Type B pancreatic cell (in vitro differentiated cells): ENCODE results near the gene ACTR5. TPM values are rescaled to one million over a fixed set of nuclear protein-coding genes. Genes with fewer than 3 reads are reported as not detected.

Experiments
- DNase-seq: peaks from one replicate; pipeline ENCODE4 v3.0.0; 2021; ENCODE audit warnings: mixed read lengths; ENCODE audit not compliant: unreplicated experiment; ENCODE audit errors: extremely low spot score
- H3K27ac Mint-ChIP-seq: 2 replicates; pipeline ENCODE4 v1.8.0; 2021; ENCODE audit warnings: mild to moderate bottlenecking, mixed read lengths
- H3K27me3 Mint-ChIP-seq: 2 replicates; pipeline ENCODE4 v1.8.0; 2021; ENCODE audit warnings: mixed read lengths
- H3K36me3 Mint-ChIP-seq: 2 replicates; pipeline ENCODE4 v1.8.0; 2021; ENCODE audit warnings: mixed read lengths
- H3K4me1 Mint-ChIP-seq: one replicate; pipeline ENCODE4 v1.8.0; 2021; ENCODE audit warnings: mixed read lengths; ENCODE audit not compliant: unreplicated experiment
- H3K4me3 Mint-ChIP-seq: 2 replicates; pipeline ENCODE4 v1.8.0; 2021; ENCODE audit warnings: mild to moderate bottlenecking, mixed read lengths
- H3K9me3 Mint-ChIP-seq: 2 replicates; pipeline ENCODE4 v1.8.0; 2021; ENCODE audit warnings: mixed read lengths
- total RNA-seq: library from RNA; stranded (reverse); gene quantifications from 2 replicates; pipeline ENCODE4 v1.2.1, GENCODE V29; 2021; ENCODE audit warnings: low replicate concordance
- TF ChIP-seq, protein P1 (sequence below): fragments of 200-600 bp; sonication (generic); conservative IDR thresholded peaks from 2 replicates; pipeline ENCODE4 v1.5.0; 2021; ENCODE audit warnings: antibody characterized with exemption, mild to moderate bottlenecking

The ACTR5 gene
- total RNA-seq, 1 donor from 2014 or later: 9.1 TPM

DNA sequence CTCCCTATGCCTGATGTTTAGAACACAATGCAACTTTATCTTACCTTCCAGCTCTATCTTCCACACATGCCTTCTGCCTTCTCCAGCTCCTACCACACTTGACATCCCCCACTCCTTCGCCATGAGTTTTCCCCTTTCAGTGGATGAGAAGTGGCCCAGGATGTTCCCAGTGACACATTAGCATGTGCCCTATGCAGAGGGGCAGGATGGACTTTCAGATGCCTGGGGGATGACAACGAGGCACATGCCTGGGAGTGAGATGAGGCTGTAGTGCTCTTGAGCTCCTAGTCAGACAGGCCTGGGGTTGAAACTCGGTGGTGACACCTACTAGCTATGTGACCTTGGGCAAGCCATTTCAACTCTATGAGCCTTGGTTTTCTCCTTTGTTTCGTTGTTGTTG, 44.1 kb upstream of the ACTR5 start:
- TF ChIP-seq, protein P1, sequence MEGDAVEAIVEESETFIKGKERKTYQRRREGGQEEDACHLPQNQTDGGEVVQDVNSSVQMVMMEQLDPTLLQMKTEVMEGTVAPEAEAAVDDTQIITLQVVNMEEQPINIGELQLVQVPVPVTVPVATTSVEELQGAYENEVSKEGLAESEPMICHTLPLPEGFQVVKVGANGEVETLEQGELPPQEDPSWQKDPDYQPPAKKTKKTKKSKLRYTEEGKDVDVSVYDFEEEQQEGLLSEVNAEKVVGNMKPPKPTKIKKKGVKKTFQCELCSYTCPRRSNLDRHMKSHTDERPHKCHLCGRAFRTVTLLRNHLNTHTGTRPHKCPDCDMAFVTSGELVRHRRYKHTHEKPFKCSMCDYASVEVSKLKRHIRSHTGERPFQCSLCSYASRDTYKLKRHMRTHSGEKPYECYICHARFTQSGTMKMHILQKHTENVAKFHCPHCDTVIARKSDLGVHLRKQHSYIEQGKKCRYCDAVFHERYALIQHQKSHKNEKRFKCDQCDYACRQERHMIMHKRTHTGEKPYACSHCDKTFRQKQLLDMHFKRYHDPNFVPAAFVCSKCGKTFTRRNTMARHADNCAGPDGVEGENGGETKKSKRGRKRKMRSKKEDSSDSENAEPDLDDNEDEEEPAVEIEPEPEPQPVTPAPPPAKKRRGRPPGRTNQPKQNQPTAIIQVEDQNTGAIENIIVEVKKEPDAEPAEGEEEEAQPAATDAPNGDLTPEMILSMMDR: no peak
- no peaks in the 10 kb centered on the region for H3K36me3 Mint-ChIP-seq
- H3K4me1 Mint-ChIP-seq: no peaks in the 10 kb centered on the region
- no peak overlapping the region for H3K27ac Mint-ChIP-seq
- no peak overlapping the region for H3K4me3 Mint-ChIP-seq
- H3K9me3 Mint-ChIP-seq: no peaks in the 10 kb centered on the region
- DNase-seq: no peak
- peaks cover 63% of the 10 kb centered on the region for H3K27me3 Mint-ChIP-seq

DNA sequence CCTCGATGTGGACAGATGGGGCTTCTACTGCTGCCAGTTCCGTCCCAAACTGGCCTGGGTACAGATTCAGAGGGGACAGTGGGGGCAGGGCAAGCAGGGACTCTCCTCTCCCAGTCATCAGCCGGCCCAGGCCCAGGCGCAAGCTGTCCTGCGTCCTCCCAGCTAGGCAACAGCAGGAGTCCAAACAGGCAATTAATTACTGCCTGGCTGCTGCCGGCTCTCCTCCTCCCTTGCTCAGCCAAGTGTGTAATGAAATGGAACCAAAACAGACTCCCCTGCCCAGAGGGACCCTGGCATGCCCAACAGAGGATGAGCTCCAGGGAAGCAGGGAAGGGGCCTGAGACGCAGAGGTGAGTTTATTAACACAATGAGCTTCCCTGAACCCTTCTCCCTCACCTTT, 41.8 kb upstream of the ACTR5 start:
- peaks cover 64% of the 10 kb centered on the region for H3K27me3 Mint-ChIP-seq
- no peak for DNase-seq

DNA sequence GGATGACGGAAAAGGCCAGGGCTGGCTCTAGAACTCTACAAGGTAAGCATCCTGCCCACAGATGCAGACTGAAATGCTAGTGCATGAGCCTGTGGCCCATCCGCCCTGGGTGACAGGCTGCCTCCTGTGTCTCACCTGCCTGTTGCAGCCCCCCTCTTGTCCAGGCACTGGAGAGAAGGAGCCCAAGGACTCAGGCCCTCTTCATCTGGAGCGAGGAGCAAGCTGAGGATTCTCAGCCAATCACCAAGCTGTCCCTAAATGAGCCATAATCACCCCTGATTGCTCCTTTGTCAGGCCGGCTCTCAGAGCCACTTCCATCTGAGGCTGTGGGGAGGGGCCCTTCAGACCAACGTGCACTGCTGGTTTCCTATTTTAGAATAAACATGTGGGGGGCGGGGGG, 34.0 kb upstream of the ACTR5 start:
- Mint-ChIP-seq H3K4me3 (no peak overlapping the region), H3K27ac (no peak overlapping the region), H3K9me3 (no peaks in the 10 kb centered on the region), H3K36me3 (no peaks in the 10 kb centered on the region), H3K4me1 (no peaks in the 10 kb centered on the region), H3K27me3 (peaks cover 75% of the 10 kb centered on the region)
- TF ChIP-seq, protein P1: no peak
- no peak for DNase-seq

More for the DNA sequence above, 41.8 kb upstream of the ACTR5 start:
- no peak overlapping the region for H3K27ac Mint-ChIP-seq
- no peaks in the 10 kb centered on the region for H3K4me1 Mint-ChIP-seq
- H3K9me3 Mint-ChIP-seq: no peaks in the 10 kb centered on the region
- H3K36me3 Mint-ChIP-seq: no peaks in the 10 kb centered on the region
- no peak overlapping the region for H3K4me3 Mint-ChIP-seq
- TF ChIP-seq, protein P1: no peak

DNA sequence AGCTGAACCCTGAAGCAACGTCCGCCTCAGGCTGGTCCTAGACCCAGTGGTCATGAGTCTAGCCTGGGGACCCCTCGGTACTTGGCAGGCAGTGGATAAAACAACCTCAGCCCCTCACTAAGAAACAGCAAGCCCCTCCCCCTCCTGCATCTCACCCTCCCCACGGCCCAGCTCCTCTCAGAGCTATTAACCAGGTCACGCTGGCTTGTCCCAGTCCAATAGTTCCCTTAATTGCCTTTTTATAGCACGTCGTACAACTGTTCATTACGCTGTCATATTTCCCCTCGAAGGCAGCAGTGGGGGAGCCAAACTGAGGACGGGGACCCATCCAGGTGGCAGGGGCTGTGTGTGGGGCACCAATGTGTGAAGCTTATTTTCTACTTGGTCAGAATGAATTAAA, 32.6 kb upstream of the ACTR5 start:
- Mint-ChIP-seq H3K36me3 (no peaks in the 10 kb centered on the region), H3K4me3 (no peak overlapping the region), H3K27ac (no peak overlapping the region), H3K27me3 (peaks cover 83% of the 10 kb centered on the region), H3K9me3 (no peaks in the 10 kb centered on the region), H3K4me1 (no peaks in the 10 kb centered on the region)
- TF ChIP-seq, protein P1: no peak
- DNase-seq: no peak

DNA sequence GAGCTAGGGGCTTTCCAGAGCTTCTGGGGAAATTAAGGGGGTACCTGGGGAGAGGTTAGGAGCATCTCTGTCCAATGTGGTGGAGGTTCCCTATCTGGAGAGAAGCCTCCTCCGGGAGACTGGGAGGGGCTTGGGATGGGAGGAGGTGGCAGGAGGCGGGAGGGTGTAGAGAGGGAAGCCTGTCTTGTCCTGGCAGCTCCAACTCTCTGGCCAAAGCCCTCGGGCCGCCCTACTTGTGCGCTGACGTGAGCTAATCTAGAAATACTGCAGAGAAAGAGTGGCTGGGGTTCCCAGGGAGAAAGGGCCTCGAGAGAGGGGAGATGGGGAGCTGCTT, 25.6 kb upstream of the ACTR5 start:
- peaks cover 24% of the 10 kb centered on the region for H3K4me1 Mint-ChIP-seq
- peaks cover 96% of the 10 kb centered on the region for H3K27me3 Mint-ChIP-seq
- peaks cover 4% of the 10 kb centered on the region for H3K36me3 Mint-ChIP-seq
- no peak overlapping the region for H3K4me3 Mint-ChIP-seq
- no peak overlapping the region for H3K27ac Mint-ChIP-seq
- no peaks in the 10 kb centered on the region for H3K9me3 Mint-ChIP-seq
- DNase-seq: no peak
- TF ChIP-seq, protein P1: no peak
